Right lobe of liver (tissue), 4 donors: ENCODE results near the gene CDRT4.

ENCODE experiments used
- CTCF ChIP-seq, 4 donors: fragments of 200-600 bp in 3 of 4; fragments of 450-650 bp in 1 of 4; IDR thresholded peaks; one replicate each; pipeline versions ENCODE4 v1.5.1 to v1.8.0; 2016 to 2022; ENCODE audit warnings: antibody characterized with exemption in 4 of 4, mild to moderate bottlenecking in 2 of 4
- POLR2A ChIP-seq: fragments of 450-650 bp; IDR thresholded peaks from one replicate; pipeline ENCODE4 v1.6.1; 2017; ENCODE audit warnings: antibody characterized with exemption, mild to moderate bottlenecking
- donor health status: DM: no; HTN: no; CAD: no.
- donor health status: DM: no; HTN: no; CAD: no.
- donor health status: DM: no; HTN: yes; CAD: no.

GRCh38 chr17:15512071-15512709, 44.8 kb upstream of the CDRT4 start:
- no peak for TF ChIP-seq CTCF (IDR thresholded peaks at IDR 0.05)
- TF ChIP-seq POLR2A, result no peak
